ENCODE measurements around the gene ZSCAN22. TPM values are rescaled to one million over a fixed set of nuclear protein-coding genes. Genes with fewer than 3 reads are reported as not detected.

The ZSCAN22 gene
- total RNA-seq, 1 donor from 2014 or later, result 1.5 TPM

GRCh38 chr19:58354478-58355030 lies 27.8 kb downstream of the ZSCAN22 start:
- H3K4me1 Mint-ChIP-seq, result peaks cover 2% of the 10 kb centered on the region
- TF ChIP-seq, protein P1, sequence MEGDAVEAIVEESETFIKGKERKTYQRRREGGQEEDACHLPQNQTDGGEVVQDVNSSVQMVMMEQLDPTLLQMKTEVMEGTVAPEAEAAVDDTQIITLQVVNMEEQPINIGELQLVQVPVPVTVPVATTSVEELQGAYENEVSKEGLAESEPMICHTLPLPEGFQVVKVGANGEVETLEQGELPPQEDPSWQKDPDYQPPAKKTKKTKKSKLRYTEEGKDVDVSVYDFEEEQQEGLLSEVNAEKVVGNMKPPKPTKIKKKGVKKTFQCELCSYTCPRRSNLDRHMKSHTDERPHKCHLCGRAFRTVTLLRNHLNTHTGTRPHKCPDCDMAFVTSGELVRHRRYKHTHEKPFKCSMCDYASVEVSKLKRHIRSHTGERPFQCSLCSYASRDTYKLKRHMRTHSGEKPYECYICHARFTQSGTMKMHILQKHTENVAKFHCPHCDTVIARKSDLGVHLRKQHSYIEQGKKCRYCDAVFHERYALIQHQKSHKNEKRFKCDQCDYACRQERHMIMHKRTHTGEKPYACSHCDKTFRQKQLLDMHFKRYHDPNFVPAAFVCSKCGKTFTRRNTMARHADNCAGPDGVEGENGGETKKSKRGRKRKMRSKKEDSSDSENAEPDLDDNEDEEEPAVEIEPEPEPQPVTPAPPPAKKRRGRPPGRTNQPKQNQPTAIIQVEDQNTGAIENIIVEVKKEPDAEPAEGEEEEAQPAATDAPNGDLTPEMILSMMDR (IDR thresholded peaks at IDR 0.05), result no peak
- no peak for TF ChIP-seq EZH2 (IDR thresholded peaks at IDR 0.05)
- TF ChIP-seq EZH2phosphoT487 (IDR thresholded peaks at IDR 0.05), result no peak

DNA sequence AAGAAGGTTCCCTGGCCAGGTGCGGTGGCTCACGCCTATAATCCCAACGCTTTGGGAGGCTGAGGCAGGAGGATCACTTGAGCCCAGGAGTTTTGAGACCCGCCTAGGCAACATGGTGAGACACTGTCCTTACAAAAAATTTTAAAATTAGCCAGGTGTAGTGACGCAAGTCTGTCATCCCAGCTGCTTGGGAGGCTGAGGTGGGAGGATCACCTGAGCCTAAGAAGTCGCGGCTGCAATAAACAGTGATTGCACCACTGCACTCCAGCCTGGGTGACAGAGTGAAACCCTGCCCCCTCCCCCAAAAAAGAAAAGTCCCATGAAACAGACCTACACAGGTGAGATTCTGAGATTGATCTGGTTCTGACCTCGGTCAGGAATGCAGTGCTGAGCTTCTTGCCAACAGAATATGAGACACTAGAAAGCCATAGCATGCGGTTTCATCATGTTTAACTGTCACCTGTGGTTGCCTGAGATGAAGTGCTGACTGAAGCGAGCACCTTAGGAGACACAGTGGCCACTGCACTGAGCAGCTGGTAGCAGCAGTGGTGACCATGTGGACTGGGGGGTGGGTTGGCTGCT lies 28.5 kb downstream of the ZSCAN22 start:
- no peaks in the 10 kb centered on the region for H3K79me2 ChIP-seq (ENCODE audit: low read depth)
- H3K27me3 ChIP-seq, result no peaks in the 10 kb centered on the region
- H2AFZ ChIP-seq (replicated peaks), result no peak overlapping the region
- H3K4me3 ChIP-seq, result no peak overlapping the region
- H3K36me3 Mint-ChIP-seq, result peaks cover 2% of the 10 kb centered on the region
- H3K4me1 ChIP-seq, result no peaks in the 10 kb centered on the region
- no peaks in the 10 kb centered on the region for H3K36me3 ChIP-seq
- no peak overlapping the region for H3K4me2 ChIP-seq
- H3K4me3 Mint-ChIP-seq, result no peak overlapping the region
- TF ChIP-seq, protein P1 (IDR thresholded peaks at IDR 0.05), result no peak
- TF ChIP-seq EZH2phosphoT487 (IDR thresholded peaks at IDR 0.05), result no peak
- TF ChIP-seq EZH2 (IDR thresholded peaks at IDR 0.05), result no peak
- DNase-seq (ENCODE audit: low spot score), result no peak
- H3K4me1 Mint-ChIP-seq, result peaks cover 2% of the 10 kb centered on the region
- H3K27ac Mint-ChIP-seq, result no peak overlapping the region
- H3F3A ChIP-seq (ENCODE audit: low read depth), result no peaks in the 10 kb centered on the region
- H3K27me3 Mint-ChIP-seq (ENCODE audit: insufficient read depth, low read depth), result peaks cover 15% of the 10 kb centered on the region
- no peak overlapping the region for H3K27ac ChIP-seq
- no peaks in the 10 kb centered on the region for H4K20me1 ChIP-seq (ENCODE audit: low read depth)
- H3K9me3 Mint-ChIP-seq, result no peaks in the 10 kb centered on the region
- H3K9me3 ChIP-seq (ENCODE audit: low read depth), result no peaks in the 10 kb centered on the region
- no peak overlapping the region for H3K9ac ChIP-seq

More at GRCh38 chr19:58354478-58355030, 27.8 kb downstream of the ZSCAN22 start:
- Histone ChIP-seq H3K27me3 (no peaks in the 10 kb centered on the region), H3K36me3 (no peaks in the 10 kb centered on the region), H3K27ac (no peak overlapping the region), H3F3A (ENCODE audit: low read depth) (no peaks in the 10 kb centered on the region), H4K20me1 (ENCODE audit: low read depth) (no peaks in the 10 kb centered on the region), H3K79me2 (ENCODE audit: low read depth) (no peaks in the 10 kb centered on the region), H3K9me3 (ENCODE audit: low read depth) (no peaks in the 10 kb centered on the region), H3K4me2 (no peak overlapping the region), H3K4me1 (no peaks in the 10 kb centered on the region), H3K9ac (no peak overlapping the region), H3K4me3 (no peak overlapping the region), H2AFZ (replicated peaks) (no peak overlapping the region)
- Mint-ChIP-seq H3K9me3 (no peaks in the 10 kb centered on the region), H3K4me3 (peak overlapping the region; percentile 59), H3K27ac (no peak overlapping the region), H3K27me3 (ENCODE audit: insufficient read depth, low read depth) (peaks cover 15% of the 10 kb centered on the region), H3K36me3 (peaks cover 4% of the 10 kb centered on the region)
- no peak for DNase-seq (ENCODE audit: low spot score)

DNA sequence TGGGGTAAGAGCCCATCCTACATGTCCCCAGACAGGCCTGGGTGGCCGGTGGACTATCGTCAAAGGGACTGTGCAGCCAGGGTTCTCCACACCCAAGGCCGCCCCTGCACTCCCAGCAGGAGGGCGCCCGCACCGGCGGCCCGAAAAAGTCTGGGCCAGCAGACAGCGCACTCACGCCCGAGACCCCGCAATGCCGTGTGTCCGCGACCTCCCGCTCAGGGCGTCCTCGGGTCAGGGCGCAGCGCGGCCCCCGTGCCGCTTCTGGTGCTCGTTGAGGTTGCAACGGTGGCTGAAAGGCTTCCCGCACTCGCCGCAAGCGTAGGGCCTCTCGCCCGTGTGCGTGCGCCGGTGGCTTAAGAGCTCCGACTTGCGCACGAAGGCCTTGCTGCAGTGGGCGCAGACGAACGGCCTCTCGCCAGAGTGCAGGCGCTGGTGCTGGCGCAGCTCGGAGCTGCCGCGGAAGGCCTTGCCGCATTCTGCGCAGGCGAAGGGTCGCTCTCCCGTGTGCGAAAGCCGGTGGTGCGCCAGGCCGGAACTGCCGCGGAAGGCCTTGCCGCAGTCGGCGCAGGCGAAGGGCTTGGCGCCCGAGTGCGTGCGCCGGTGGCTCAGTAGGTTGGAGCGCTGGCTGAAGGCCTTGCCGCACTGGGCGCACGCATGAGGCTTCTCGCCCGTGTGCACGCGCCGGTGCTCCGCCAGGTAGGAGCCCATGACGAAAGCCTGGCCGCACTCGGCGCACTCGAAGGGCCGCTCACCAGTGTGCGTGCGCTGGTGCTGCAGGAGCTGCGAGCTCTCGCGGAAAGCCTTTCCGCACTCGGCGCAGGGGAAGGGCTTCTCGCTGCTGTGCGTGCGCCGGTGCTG lies 29.3 kb downstream of the ZSCAN22 start:
- H2AFZ ChIP-seq (replicated peaks), result no peak overlapping the region
- H3K36me3 ChIP-seq, result no peaks in the 10 kb centered on the region
- H3K27me3 ChIP-seq, result no peaks in the 10 kb centered on the region
- H3K4me1 ChIP-seq, result no peaks in the 10 kb centered on the region
- no peak overlapping the region for H3K27ac ChIP-seq
- no peak overlapping the region for H3K4me2 ChIP-seq
- no peak for DNase-seq (ENCODE audit: low spot score)
- Mint-ChIP-seq H3K27ac (no peak overlapping the region), H3K9me3 (no peaks in the 10 kb centered on the region), H3K27me3 (ENCODE audit: insufficient read depth, low read depth) (peaks cover 13% of the 10 kb centered on the region), H3K4me1 (peaks cover 4% of the 10 kb centered on the region), H3K4me3 (no peak overlapping the region), H3K36me3 (peaks cover 2% of the 10 kb centered on the region)
- H3K9me3 ChIP-seq (ENCODE audit: low read depth), result no peaks in the 10 kb centered on the region
- H4K20me1 ChIP-seq (ENCODE audit: low read depth), result no peaks in the 10 kb centered on the region
- no peak for TF ChIP-seq EZH2 (IDR thresholded peaks at IDR 0.05)
- no peak for TF ChIP-seq EZH2phosphoT487 (IDR thresholded peaks at IDR 0.05)
- TF ChIP-seq, protein P1 (IDR thresholded peaks at IDR 0.05), result no peak
- no peaks in the 10 kb centered on the region for H3F3A ChIP-seq (ENCODE audit: low read depth)
- H3K9ac ChIP-seq, result no peak overlapping the region
- H3K4me3 ChIP-seq, result no peak overlapping the region
- H3K79me2 ChIP-seq (ENCODE audit: low read depth), result peaks cover 4% of the 10 kb centered on the region
